Measurements from ENCODE around the gene DPYSL4.

The DPYSL4 gene

DNA sequence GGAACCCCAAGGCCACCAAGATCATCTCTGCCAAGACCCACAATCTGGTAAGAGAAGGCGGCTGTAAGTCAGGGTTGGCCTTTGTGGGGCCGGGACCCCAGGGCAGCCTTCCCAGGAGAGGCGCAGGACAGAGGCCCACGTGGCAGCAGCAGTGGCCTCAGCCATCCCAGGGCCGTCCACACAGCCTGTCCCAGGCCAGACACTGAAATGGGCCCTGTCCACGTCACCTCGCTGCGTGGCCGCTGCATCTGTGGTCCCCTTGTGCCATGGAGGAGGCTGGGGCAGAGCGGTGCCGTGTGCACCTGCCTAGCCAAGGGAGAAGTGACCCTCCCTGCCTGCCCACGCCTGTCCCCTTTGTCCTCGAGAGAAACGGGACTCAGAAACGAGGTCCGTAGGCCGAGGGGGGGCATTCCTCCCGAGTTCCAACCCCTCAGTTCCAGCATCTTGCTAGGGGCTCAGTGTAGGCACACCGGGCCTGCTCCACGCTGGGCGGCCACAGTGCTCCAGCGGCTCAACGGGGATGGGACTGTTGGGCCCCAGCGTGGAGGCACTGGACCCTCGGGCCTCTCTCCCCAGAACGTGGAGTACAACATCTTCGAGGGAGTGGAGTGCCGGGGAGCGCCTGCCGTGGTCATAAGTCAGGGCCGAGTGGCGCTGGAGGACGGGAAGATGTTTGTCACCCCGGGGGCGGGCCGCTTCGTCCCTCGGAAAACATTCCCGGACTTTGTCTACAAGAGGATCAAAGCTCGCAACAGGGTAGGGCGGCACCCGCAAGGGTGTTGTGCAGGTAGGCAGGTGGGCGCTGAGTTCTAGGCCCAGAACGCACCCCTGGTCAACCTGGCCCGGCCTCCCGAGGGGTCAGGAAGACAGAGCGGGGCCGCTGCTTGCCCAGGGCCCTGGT is 15.6 kb downstream of the DPYSL4 start:
- Mint-ChIP-seq H3K36me3 (ENCODE audit: insufficient read depth) (peaks cover 3% of the 10 kb centered on the region), H3K4me3 (no peak overlapping the region), H3K4me1 (ENCODE audit: low read depth in 2 of 2) (no peaks in the 10 kb centered on the region), H3K27me3 (peaks cover 0 to 6% of the 10 kb centered on the region in 2 donors), H3K27ac (no peak overlapping the region), H3K9me3 (no peaks in the 10 kb centered on the region)
- no peak for DNase-seq
- ATAC-seq (replicated peaks), result no peak

- ATAC-seq (replicated peaks) (no peak), DNase-seq (no peak)
- Mint-ChIP-seq H3K4me1 (ENCODE audit: low read depth in 2 of 2) (no peaks in the 10 kb centered on the region), H3K4me3 (no peak overlapping the region), H3K27me3 (peaks cover 0 to 5% of the 10 kb centered on the region in 2 donors), H3K27ac (no peak overlapping the region), H3K9me3 (no peaks in the 10 kb centered on the region), H3K36me3 (ENCODE audit: insufficient read depth) (peaks cover 3% of the 10 kb centered on the region)
Observed at GRCh38 chr10:132203256-132204077, 16.7 kb downstream of the DPYSL4 start.

DNA sequence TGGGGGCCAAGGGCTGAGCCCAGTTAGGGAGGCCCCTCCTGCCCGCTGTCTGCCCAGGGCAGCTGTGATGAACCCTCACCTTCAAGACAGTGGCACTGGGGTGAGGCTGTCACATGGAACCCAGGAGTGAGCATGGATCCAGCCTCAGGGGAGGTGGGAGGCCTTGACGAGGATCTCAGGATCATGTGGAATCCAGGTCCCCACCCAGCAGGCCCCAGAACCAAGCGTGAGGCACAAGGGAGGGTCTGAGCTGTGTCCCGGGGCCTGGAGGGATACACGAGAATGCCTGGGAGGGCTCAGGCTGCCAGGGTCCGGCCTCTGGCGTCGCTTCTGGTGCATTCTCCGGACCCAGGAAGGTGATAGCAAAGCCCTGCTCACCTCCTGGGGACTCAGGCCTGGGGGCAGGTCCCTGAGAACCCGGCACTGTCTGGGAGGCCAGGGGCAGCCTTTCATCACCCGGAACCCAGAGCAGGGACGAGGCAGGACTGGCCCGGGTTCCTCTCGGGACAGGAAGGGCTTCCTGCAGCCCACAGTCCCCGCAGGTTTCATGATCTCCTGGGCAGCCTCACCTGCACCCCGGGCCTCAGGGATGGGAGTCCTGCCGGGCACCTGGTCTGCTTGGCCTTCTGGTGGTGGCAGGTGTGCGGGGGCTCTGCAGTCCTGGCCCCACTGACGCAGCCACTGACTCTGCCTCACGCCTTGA is 17.5 kb downstream of the DPYSL4 start:
- Mint-ChIP-seq H3K4me1 (ENCODE audit: low read depth in 2 of 2) (no peaks in the 10 kb centered on the region), H3K27me3 (no peaks in the 10 kb centered on the region), H3K27ac (no peak overlapping the region), H3K36me3 (ENCODE audit: insufficient read depth) (no peaks in the 10 kb centered on the region), H3K9me3 (no peaks in the 10 kb centered on the region), H3K4me3 (no peak overlapping the region)
- no peak for DNase-seq
- no peak for ATAC-seq (replicated peaks)

GRCh38 chr10:132204781-132205473 is 18.2 kb downstream of the DPYSL4 start:
- DNase-seq, result no peak
- ATAC-seq (replicated peaks), result no peak
- Mint-ChIP-seq H3K4me3 (no peak overlapping the region), H3K27me3 (no peaks in the 10 kb centered on the region), H3K36me3 (ENCODE audit: insufficient read depth) (no peaks in the 10 kb centered on the region), H3K9me3 (no peaks in the 10 kb centered on the region), H3K4me1 (ENCODE audit: low read depth in 2 of 2) (no peaks in the 10 kb centered on the region), H3K27ac (no peak overlapping the region)

- no peak overlapping the region for H3K4me3 Mint-ChIP-seq
- H3K4me1 Mint-ChIP-seq (ENCODE audit: low read depth in 2 of 2), result no peaks in the 10 kb centered on the region
- H3K9me3 Mint-ChIP-seq, result no peaks in the 10 kb centered on the region
- no peaks in the 10 kb centered on the region for H3K36me3 Mint-ChIP-seq (ENCODE audit: insufficient read depth)
- DNase-seq (no peak), ATAC-seq (replicated peaks) (no peak)
- H3K27ac Mint-ChIP-seq, result no peak overlapping the region
- H3K27me3 Mint-ChIP-seq, result no peaks in the 10 kb centered on the region
Observed at GRCh38 chr10:132205650-132206376, 19.1 kb downstream of the DPYSL4 start.

- no peak for ATAC-seq (replicated peaks)
- H3K27ac Mint-ChIP-seq, result no peak overlapping the region
- H3K4me3 Mint-ChIP-seq, result no peak overlapping the region
- no peaks in the 10 kb centered on the region for H3K27me3 Mint-ChIP-seq
- no peaks in the 10 kb centered on the region for H3K9me3 Mint-ChIP-seq
- no peak for DNase-seq
- H3K36me3 Mint-ChIP-seq (ENCODE audit: insufficient read depth), result no peaks in the 10 kb centered on the region
- H3K4me1 Mint-ChIP-seq (ENCODE audit: low read depth in 2 of 2), result no peaks in the 10 kb centered on the region
Observed at GRCh38 chr10:132206377-132206745, 19.6 kb downstream of the DPYSL4 start.

- H3K27ac Mint-ChIP-seq, result no peak overlapping the region
- H3K4me3 Mint-ChIP-seq, result no peak overlapping the region
- no peaks in the 10 kb centered on the region for H3K9me3 Mint-ChIP-seq
- DNase-seq, result no peak
- H3K4me1 Mint-ChIP-seq (ENCODE audit: low read depth in 2 of 2), result no peaks in the 10 kb centered on the region
- H3K36me3 Mint-ChIP-seq (ENCODE audit: insufficient read depth), result no peaks in the 10 kb centered on the region
- no peak for ATAC-seq (replicated peaks)
- no peaks in the 10 kb centered on the region for H3K27me3 Mint-ChIP-seq
Observed at GRCh38 chr10:132206806-132207535, 20.2 kb downstream of the DPYSL4 start.

DNA sequence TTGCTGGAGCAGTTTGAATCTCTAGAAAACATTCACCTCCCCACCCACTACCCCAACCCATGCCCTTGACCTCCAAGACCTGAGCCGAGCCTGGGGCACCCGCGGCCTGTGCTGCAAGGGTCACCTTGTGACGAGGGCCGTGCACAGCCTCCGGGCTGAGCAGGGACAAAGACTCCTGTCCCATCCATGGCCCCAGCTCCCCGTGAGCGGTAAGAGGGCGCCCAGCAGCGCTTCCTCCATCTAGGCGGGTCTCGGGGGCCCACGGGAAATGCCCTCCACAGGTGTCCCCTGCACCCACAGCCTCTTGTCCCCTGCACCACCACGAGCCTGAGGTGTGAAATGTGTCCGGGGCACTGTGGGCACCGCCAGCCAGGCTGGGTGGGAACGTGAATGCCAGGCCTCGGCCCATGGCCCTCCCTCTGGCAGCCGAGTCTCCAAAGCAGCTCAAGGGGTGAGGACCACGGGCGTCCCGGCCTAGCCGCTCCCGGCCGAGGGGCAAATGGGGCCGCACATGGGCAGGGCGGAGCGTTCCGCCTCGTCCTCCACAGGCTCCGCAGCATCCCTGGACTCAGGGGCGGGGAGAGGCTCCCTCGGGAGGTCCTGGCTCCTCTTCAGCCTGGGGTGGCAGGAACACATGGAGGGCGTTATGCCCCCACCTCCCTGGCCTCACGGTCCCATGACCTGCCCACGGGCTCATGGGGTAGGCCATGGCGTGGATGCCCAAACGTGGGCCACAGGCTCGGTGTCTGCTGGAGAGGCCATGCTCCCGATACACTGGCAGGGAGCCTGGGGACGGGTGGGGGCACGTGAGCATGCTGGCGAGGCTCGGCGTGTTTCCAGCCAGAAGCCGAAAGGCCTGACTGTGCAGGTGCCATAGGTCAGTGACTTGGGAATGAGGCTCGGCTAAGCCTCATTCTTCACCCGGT is 21.1 kb downstream of the DPYSL4 start:
- DNase-seq (no peak), ATAC-seq (replicated peaks) (no peak)
- Mint-ChIP-seq H3K36me3 (ENCODE audit: insufficient read depth) (no peaks in the 10 kb centered on the region), H3K4me3 (no peak overlapping the region), H3K27ac (no peak overlapping the region), H3K9me3 (no peaks in the 10 kb centered on the region), H3K4me1 (ENCODE audit: low read depth in 2 of 2) (no peaks in the 10 kb centered on the region), H3K27me3 (no peaks in the 10 kb centered on the region)

DNA sequence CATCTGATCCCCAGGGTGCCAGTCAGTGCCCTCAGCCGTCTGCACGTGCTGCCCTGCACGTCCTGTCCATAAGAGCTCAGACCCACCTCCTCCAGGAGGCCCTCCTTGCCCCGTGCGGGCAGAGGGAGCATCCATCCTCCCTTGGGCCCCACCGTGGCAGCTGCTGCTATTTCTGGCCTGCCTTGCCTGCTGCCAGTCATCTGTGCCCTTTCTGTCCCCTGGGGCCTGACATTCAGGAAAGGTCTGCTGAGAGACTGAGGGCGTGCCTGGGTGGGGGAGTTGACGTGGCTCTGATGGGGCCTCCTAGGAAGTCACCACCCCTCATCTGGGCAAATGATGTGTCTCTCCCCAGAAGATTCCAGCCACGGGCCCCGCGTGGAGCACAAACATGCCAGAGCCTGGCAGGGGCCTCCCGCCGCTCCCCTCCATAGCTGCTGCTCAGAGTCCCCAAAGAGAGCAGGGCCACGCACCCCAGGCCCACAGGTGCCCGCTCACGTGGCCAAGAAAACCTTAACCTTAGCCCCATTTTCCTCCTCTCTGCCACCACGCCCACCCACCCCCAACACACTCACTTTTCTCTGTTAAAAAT is 21.8 kb downstream of the DPYSL4 start:
- no peaks in the 10 kb centered on the region for H3K4me1 Mint-ChIP-seq (ENCODE audit: low read depth in 2 of 2)
- H3K4me3 Mint-ChIP-seq, result no peak overlapping the region
- H3K27me3 Mint-ChIP-seq, result no peaks in the 10 kb centered on the region
- peaks cover 0 to under 1% of the 10 kb centered on the region in 2 donors for H3K9me3 Mint-ChIP-seq
- ATAC-seq (replicated peaks) (no peak), DNase-seq (no peak)
- no peaks in the 10 kb centered on the region for H3K36me3 Mint-ChIP-seq (ENCODE audit: insufficient read depth)
- H3K27ac Mint-ChIP-seq, result no peak overlapping the region

GRCh38 chr10:132209130-132209529 is 22.4 kb downstream of the DPYSL4 start:
- no peak for ATAC-seq (replicated peaks)
- H3K27ac Mint-ChIP-seq, result no peak overlapping the region

DNA sequence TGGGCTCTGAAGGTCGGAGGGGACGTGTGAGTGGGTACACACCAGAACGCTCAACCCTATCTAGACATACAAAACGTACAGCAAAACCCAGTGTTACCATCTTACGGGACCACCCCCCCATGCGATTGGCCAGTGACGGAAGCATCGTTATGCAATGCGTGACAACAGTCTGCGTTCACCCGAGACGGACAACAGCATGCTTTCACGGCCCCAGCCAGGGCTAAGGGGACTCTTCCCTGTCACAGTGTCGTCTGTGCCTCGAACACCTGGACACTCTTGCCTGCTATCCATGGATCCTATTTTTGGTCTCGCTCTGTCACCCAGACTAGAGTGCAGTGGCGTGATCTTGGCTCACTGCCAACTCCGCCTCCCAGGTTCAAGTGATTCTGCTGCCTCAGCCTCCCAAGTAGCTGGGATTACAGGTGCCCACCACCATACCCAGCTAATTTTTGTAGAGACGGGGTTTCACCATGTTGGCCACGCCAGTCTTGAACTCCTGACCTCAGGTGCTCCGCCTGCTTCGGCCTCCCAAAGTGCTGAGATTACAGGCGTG is 23.3 kb downstream of the DPYSL4 start:
- H3K36me3 Mint-ChIP-seq (ENCODE audit: insufficient read depth), result no peaks in the 10 kb centered on the region
- H3K27ac Mint-ChIP-seq, result no peak overlapping the region
- H3K4me1 Mint-ChIP-seq (ENCODE audit: low read depth in 2 of 2), result no peaks in the 10 kb centered on the region
- H3K27me3 Mint-ChIP-seq, result no peaks in the 10 kb centered on the region
- no peak for DNase-seq
- H3K4me3 Mint-ChIP-seq, result no peak overlapping the region
- no peak for ATAC-seq (replicated peaks)
- peaks cover 0 to 4% of the 10 kb centered on the region in 2 donors for H3K9me3 Mint-ChIP-seq

More at GRCh38 chr10:132209130-132209529, 22.4 kb downstream of the DPYSL4 start:
- peaks cover 0 to 4% of the 10 kb centered on the region in 2 donors for H3K9me3 Mint-ChIP-seq
- H3K27me3 Mint-ChIP-seq, result no peaks in the 10 kb centered on the region
- no peaks in the 10 kb centered on the region for H3K36me3 Mint-ChIP-seq (ENCODE audit: insufficient read depth)
- H3K4me3 Mint-ChIP-seq, result no peak overlapping the region
- H3K4me1 Mint-ChIP-seq (ENCODE audit: low read depth in 2 of 2), result no peaks in the 10 kb centered on the region
- DNase-seq, result no peak
